Neural crest cell (in vitro differentiated cells): Measurements from ENCODE around the gene CEBPA. TPM values are rescaled to one million over a fixed set of nuclear protein-coding genes. Genes with fewer than 3 reads are reported as not detected.
"Not testable (repeated sequence)": the region's sequence is repeated elsewhere in the genome, so short reads cannot be mapped to it uniquely, and the experiment has no call there.

Source experiments
- DNase-seq: peaks from one replicate; pipeline ENCODE4 v3.0.0; 2021; ENCODE audit warnings: low read depth, mixed read lengths, low spot score
- H3K27ac Mint-ChIP-seq: one replicate; pipeline ENCODE4 v1.8.0; 2021; ENCODE audit warnings: mild to moderate bottlenecking, mixed read lengths; ENCODE audit not compliant: unreplicated experiment
- H3K27me3 Mint-ChIP-seq: 2 replicates; pipeline ENCODE4 v1.8.0; 2021; ENCODE audit warnings: low read depth, mild to moderate bottlenecking, mixed read lengths
- H3K36me3 Mint-ChIP-seq: 2 replicates; pipeline ENCODE4 v1.8.0; 2021; ENCODE audit warnings: low read depth, mild to moderate bottlenecking, mixed read lengths
- H3K4me1 Mint-ChIP-seq: 2 replicates; pipeline ENCODE4 v1.8.0; 2021; ENCODE audit warnings: mixed read lengths
- H3K4me3 Mint-ChIP-seq: one replicate; pipeline ENCODE4 v1.8.0; 2021; ENCODE audit warnings: mild to moderate bottlenecking, mixed read lengths
- H3K9me3 Mint-ChIP-seq: 2 replicates; pipeline ENCODE4 v1.8.0; 2021; ENCODE audit warnings: mixed read lengths
- CTCF ChIP-seq: fragments of 200-600 bp; sonication (generic); conservative IDR thresholded peaks from 2 replicates; pipeline ENCODE4 v1.5.0; 2021; ENCODE audit warnings: antibody characterized with exemption, mild to moderate bottlenecking
- total RNA-seq: library from RNA; stranded (reverse); gene quantifications from 2 replicates; pipeline ENCODE4 v1.2.1, GENCODE V29; 2021

The CEBPA gene
- total RNA-seq, 1 donor from 2014 or later = 1.7 TPM

- no peak for DNase-seq
- no peak overlapping the region for H3K27ac Mint-ChIP-seq
- TF ChIP-seq CTCF = no peak
- H3K9me3 Mint-ChIP-seq = no peaks in the 10 kb centered on the region
- no peaks in the 10 kb centered on the region for H3K36me3 Mint-ChIP-seq
- H3K4me1 Mint-ChIP-seq = no peaks in the 10 kb centered on the region
- peak overlapping the region; percentile 34 for H3K4me3 Mint-ChIP-seq
- H3K27me3 Mint-ChIP-seq = peaks cover 45% of the 10 kb centered on the region
Measured at GRCh38 chr19:33299051-33299688, 3.2 kb downstream of the CEBPA start.

- Mint-ChIP-seq H3K9me3 (no peaks in the 10 kb centered on the region), H3K36me3 (no peaks in the 10 kb centered on the region), H3K4me3 (no peak overlapping the region), H3K4me1 (peaks cover 4% of the 10 kb centered on the region), H3K27ac (no peak overlapping the region), H3K27me3 (peaks cover 42% of the 10 kb centered on the region)
- no peak for TF ChIP-seq CTCF
- DNase-seq = no peak
Measured at GRCh38 chr19:33298146-33298911, 4.0 kb downstream of the CEBPA start.

GRCh38 chr19:33297401-33298145, 4.8 kb downstream of the CEBPA start:
- peaks cover 7% of the 10 kb centered on the region for H3K4me1 Mint-ChIP-seq
- H3K27ac Mint-ChIP-seq = peak overlapping the region; percentile 43
- no peaks in the 10 kb centered on the region for H3K36me3 Mint-ChIP-seq
- peak overlapping the region; percentile 38 for H3K4me3 Mint-ChIP-seq
- H3K9me3 Mint-ChIP-seq = no peaks in the 10 kb centered on the region
- DNase-seq = no peak
- peaks cover 42% of the 10 kb centered on the region for H3K27me3 Mint-ChIP-seq
- TF ChIP-seq CTCF = no peak

- peaks cover 42% of the 10 kb centered on the region for H3K27me3 Mint-ChIP-seq
- TF ChIP-seq CTCF = no peak
- no peaks in the 10 kb centered on the region for H3K36me3 Mint-ChIP-seq
- no peak overlapping the region for H3K4me3 Mint-ChIP-seq
- H3K4me1 Mint-ChIP-seq = peaks cover 7% of the 10 kb centered on the region
- no peaks in the 10 kb centered on the region for H3K9me3 Mint-ChIP-seq
- no peak for DNase-seq
- no peak overlapping the region for H3K27ac Mint-ChIP-seq
Measured at GRCh38 chr19:33296488-33296971, 5.8 kb downstream of the CEBPA start.

DNA sequence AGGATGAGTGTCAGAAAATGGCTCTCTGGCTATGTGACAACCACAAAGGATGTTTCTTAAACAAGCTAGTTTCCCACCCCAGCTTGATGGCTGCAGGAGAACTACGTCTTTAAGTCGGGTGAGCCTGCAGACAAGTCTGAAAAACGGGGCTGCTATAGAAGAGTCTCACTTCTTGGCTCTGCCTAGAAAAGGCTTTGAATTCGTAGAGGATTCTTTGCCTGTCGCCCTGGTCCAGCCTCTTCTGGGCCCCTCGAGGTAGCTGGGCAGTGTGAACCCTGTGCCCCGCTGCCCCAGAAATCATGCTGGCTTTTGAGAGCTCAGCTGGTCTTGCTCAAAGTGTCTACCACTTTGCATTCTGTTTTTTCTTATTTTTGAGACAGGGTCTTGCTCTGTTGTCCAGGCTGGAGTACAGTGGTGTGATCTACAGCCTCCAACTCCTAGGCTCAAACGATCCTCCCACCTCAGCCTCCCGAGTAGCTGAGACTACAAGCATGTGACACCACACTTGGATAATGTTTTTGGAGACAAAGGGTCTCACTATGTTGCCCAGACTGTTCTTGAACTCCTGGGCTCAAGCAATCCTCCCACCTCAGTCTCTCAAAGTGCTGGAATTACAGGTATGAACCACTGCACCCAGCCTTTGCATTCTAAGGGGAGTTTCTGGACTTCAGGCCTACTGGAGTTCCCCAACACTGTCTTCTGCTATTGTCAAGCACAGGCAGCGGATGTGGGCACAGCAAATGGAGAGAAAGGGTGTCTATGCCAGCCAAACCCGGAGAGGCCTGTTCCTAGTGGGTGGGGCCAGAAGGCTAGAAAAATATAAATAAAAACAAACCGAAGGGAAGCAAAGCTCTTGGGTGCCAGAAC, 6.5 kb downstream of the CEBPA start:
- no peaks in the 10 kb centered on the region for H3K9me3 Mint-ChIP-seq
- no peaks in the 10 kb centered on the region for H3K36me3 Mint-ChIP-seq
- H3K27ac Mint-ChIP-seq = no peak overlapping the region
- H3K27me3 Mint-ChIP-seq = peaks cover 36% of the 10 kb centered on the region
- TF ChIP-seq CTCF = no peak
- peaks cover 7% of the 10 kb centered on the region for H3K4me1 Mint-ChIP-seq
- no peak overlapping the region for H3K4me3 Mint-ChIP-seq
- DNase-seq = no peak

DNA sequence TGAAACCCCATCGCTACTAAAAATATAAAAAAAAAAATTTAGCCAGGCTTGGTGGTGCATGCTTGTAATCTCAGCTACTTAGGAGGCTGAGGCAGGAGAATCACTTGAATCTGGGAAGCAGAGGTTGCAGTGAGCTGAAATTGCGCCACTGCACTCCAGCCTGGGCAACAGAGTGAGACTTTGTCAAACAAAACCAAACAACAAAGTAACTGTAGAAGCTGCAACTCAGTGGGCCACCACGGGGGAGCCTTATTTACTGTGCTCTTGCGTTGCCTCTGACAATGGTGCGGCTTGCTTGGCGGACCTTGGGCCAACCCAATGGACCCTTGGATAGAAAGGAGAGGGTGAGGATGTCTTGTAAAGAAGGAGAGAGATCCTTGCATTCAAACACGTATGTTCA, 7.3 kb downstream of the CEBPA start:
- not testable (repeated sequence) for H3K27ac Mint-ChIP-seq, H3K4me1 Mint-ChIP-seq, H3K36me3 Mint-ChIP-seq, H3K9me3 Mint-ChIP-seq, H3K4me3 Mint-ChIP-seq, DNase-seq
- H3K27me3 Mint-ChIP-seq = peaks cover 28% of the 10 kb centered on the region
